Hepatocyte (in vitro differentiated cells): Measurements from ENCODE around the gene GPATCH4. TPM values are rescaled to one million over a fixed set of nuclear protein-coding genes. Genes with fewer than 3 reads are reported as not detected.

ENCODE experiments used
- DNase-seq: peaks from one replicate; pipeline ENCODE4 v3.0.0-alpha.2; 2016; ENCODE audit warnings: low spot score
- H2AFZ ChIP-seq: fragments of 200-600 bp; sonication (generic); 2 replicates; pipeline ENCODE4 v1.6.0; 2016; ENCODE audit warnings: antibody characterized with exemption, mild to moderate bottlenecking
- H3K27ac ChIP-seq: fragments of 200-600 bp; sonication (generic); 2 replicates; pipeline ENCODE4 v1.5.1; 2016; ENCODE audit warnings: mild to moderate bottlenecking
- H3K27me3 ChIP-seq: fragments of 200-600 bp; sonication (generic); 2 replicates; pipeline ENCODE4 v1.6.1; 2016
- H3K36me3 ChIP-seq: fragments of 200-600 bp; sonication (generic); replicated peaks from 2 replicates; pipeline ENCODE4 v1.5.1; 2016; ENCODE audit warnings: low read depth; ENCODE audit not compliant: insufficient read depth
- H3K4me1 ChIP-seq: fragments of 200-600 bp; sonication (generic); 2 replicates; pipeline ENCODE4 v1.5.1; 2016; ENCODE audit warnings: mild to moderate bottlenecking, moderate library complexity; ENCODE audit not compliant: insufficient read depth
- H3K4me2 ChIP-seq: fragments of 200-600 bp; sonication (generic); 2 replicates; pipeline ENCODE4 v1.6.0; 2016
- H3K4me3 ChIP-seq: fragments of 200-600 bp; sonication (generic); 2 replicates; pipeline ENCODE4 v1.5.1; 2016; ENCODE audit warnings: mild to moderate bottlenecking
- H3K79me2 ChIP-seq: fragments of 200-600 bp; sonication (generic); 2 replicates; pipeline ENCODE4 v1.6.0; 2017; ENCODE audit warnings: mild to moderate bottlenecking
- H3K9me2 ChIP-seq: fragments of 200-600 bp; sonication (generic); replicated peaks from 2 replicates; pipeline ENCODE4 v1.6.0; 2017; ENCODE audit warnings: mild to moderate bottlenecking; ENCODE audit not compliant: insufficient read depth
- H3K9me3 ChIP-seq: fragments of 200-600 bp; sonication (generic); 2 replicates; pipeline ENCODE4 v1.5.1; 2016; ENCODE audit warnings: low read depth, mild to moderate bottlenecking
- H4K20me1 ChIP-seq: fragments of 200-600 bp; sonication (generic); 2 replicates; pipeline ENCODE4 v1.6.0; 2016; ENCODE audit warnings: mild to moderate bottlenecking; ENCODE audit not compliant: insufficient read depth, poor library complexity, severe bottlenecking
- EZH2 ChIP-seq: fragments of 200-600 bp; sonication (generic); IDR thresholded peaks from 2 replicates; pipeline ENCODE4 v1.6.1; 2016; ENCODE audit warnings: antibody characterized with exemption, mild to moderate bottlenecking, borderline replicate concordance
- EZH2phosphoT487 ChIP-seq: fragments of 200-600 bp; sonication (generic); IDR thresholded peaks from one replicate; pipeline ENCODE4 v1.6.1; 2018; ENCODE audit warnings: antibody characterized with exemption, mild to moderate bottlenecking, low read depth, moderate library complexity; ENCODE audit not compliant: unreplicated experiment, severe bottlenecking
- WGBS: methylation state at CpG from one replicate; pipeline ENCODE4 v1.1.6; 2016; ENCODE audit warnings: low lambda C conversion rate; ENCODE audit errors: missing lambda C conversion rate; 5-methylcytosine and 5-hydroxymethylcytosine counted together
- polyA plus RNA-seq: library from polyadenylated mRNA; unstranded; fragments of >200 nt; fragmentation: Nextera tagmentation; extraction: Ambion mirVana; gene quantifications from 2 replicates; pipeline ENCODE4 v1.2.1, GENCODE V29; 2016
- total RNA-seq: library from RNA; depleted of rRNA; stranded (reverse); fragments of >200 nt; gene quantifications from 2 replicates; pipeline ENCODE4 v1.2.3, GENCODE V29; 2014
- TF ChIP-seq, protein P1 (sequence below): fragments of 200-600 bp; sonication (generic); IDR thresholded peaks from 2 replicates; pipeline ENCODE4 v1.5.1; 2016; ENCODE audit warnings: antibody characterized with exemption, mild to moderate bottlenecking; ENCODE audit not compliant: poor library complexity

Gene GPATCH4
- 5.6 and 17.4 TPM in 2 replicates for total RNA-seq
- polyA plus RNA-seq = 28.3 and 28.6 TPM in 2 replicates

DNA sequence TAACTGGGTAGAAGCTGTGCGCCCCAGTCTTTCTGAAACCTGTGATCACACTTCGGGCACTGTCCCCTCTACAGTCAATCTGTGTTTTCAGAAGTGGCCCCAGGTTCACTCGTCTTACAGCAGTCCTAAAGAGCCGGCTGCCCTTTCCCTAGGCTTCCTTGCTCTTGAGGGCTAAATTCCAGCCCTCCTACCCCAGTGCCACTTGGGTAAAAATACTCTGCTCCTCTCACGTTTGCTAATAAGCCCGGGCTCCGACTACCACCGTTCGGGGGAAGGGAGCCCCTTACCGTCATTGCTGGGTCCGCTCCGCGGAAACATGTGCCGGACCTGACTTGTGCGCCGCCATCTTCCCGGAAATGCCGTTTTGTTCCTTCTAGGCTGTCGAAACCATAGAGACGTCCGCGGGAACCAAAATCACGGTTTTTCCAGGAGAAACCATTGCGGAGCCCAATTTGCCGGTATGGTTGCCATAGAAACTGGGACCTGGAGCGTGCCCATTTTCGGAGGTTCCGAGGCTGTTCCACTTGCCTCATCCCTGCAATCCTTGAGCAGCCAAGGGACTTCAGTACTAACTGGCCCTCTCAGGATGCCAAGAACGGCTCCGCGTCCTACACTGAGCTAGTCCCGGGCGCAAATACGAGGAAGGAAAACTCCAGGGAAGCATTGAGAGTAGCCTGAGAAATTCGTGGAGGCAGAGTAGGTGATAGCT, at the start of gene GPATCH4:
Gene GPATCH4, minus strand, starts transcription at position 358 of the 709 bp plus-strand sequence.
- Histone ChIP-seq H3K9me2 (no peaks in the 10 kb centered on the region), H4K20me1 (no peaks in the 10 kb centered on the region), H3K79me2 (peaks cover 21% of the 10 kb centered on the region), H3K27ac (peak within 1 kb of the TSS; percentile 82), H3K9me3 (no peaks in the 10 kb centered on the region), H3K4me2 (peak within 1 kb of the TSS; percentile 85), H3K4me1 (peaks cover 9% of the 10 kb centered on the region), H2AFZ (peak within 1 kb of the TSS; percentile 97), H3K4me3 (peak within 1 kb of the TSS; percentile 67), H3K36me3 (no peaks in the 10 kb centered on the region), H3K27me3 (no peaks in the 10 kb centered on the region)
- peak; percentile 88 for DNase-seq
- TF ChIP-seq EZH2 = no peak
- TF ChIP-seq, protein P1, sequence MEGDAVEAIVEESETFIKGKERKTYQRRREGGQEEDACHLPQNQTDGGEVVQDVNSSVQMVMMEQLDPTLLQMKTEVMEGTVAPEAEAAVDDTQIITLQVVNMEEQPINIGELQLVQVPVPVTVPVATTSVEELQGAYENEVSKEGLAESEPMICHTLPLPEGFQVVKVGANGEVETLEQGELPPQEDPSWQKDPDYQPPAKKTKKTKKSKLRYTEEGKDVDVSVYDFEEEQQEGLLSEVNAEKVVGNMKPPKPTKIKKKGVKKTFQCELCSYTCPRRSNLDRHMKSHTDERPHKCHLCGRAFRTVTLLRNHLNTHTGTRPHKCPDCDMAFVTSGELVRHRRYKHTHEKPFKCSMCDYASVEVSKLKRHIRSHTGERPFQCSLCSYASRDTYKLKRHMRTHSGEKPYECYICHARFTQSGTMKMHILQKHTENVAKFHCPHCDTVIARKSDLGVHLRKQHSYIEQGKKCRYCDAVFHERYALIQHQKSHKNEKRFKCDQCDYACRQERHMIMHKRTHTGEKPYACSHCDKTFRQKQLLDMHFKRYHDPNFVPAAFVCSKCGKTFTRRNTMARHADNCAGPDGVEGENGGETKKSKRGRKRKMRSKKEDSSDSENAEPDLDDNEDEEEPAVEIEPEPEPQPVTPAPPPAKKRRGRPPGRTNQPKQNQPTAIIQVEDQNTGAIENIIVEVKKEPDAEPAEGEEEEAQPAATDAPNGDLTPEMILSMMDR = no peak
- no peak for TF ChIP-seq EZH2phosphoT487
- under 1% methylated on average over 35 of the region's 35 CpGs for WGBS

DNA sequence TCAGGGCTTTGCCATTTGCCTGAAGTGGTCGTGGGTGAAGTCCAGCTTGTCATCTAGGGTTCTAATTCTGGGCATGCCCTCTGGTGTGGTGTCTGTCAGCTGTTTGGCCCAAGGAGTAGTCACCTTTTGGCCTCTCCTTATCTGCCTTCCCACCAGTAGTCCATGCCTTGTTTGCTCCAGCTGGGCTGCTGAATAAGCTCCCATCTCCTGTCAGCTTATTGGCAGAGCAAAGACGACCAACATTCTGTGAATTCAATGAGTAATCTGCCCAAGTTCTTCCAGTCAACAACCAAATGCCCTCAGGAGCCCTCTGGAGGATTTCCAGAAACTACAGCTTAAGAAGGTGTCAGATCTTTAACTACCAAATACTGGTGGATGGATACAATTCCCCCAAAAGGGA, 47.7 kb upstream of the GPATCH4 start:
- no peak for TF ChIP-seq EZH2phosphoT487
- TF ChIP-seq, protein P1 = no peak
- no peak overlapping the region for H3K27ac ChIP-seq
- no peaks in the 10 kb centered on the region for H3K36me3 ChIP-seq
- no peaks in the 10 kb centered on the region for H3K9me3 ChIP-seq
- H3K4me1 ChIP-seq = no peaks in the 10 kb centered on the region
- no peak overlapping the region for H3K4me3 ChIP-seq
- H2AFZ ChIP-seq = no peak overlapping the region
- 14% methylated on average over 2 of the region's 2 CpGs for WGBS
- H3K9me2 ChIP-seq = no peaks in the 10 kb centered on the region
- H3K79me2 ChIP-seq = no peaks in the 10 kb centered on the region
- peaks cover 64% of the 10 kb centered on the region for H3K27me3 ChIP-seq
- DNase-seq = no peak
- H3K4me2 ChIP-seq = no peak overlapping the region
- H4K20me1 ChIP-seq = no peaks in the 10 kb centered on the region

DNA sequence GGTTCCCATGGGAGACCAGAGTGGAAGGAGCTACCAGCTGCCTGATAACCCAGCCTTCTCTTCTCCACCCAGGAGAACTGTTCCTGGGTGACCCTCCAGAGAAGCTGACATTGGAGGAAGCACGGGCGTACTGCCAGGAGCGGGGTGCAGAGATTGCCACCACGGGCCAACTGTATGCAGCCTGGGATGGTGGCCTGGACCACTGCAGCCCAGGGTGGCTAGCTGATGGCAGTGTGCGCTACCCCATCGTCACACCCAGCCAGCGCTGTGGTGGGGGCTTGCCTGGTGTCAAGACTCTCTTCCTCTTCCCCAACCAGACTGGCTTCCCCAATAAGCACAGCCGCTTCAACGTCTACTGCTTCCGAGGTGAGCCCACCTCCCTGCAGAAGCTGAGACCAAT, 47.2 kb upstream of the GPATCH4 start:
- Histone ChIP-seq H3K36me3 (no peaks in the 10 kb centered on the region), H2AFZ (no peak overlapping the region), H3K4me1 (no peaks in the 10 kb centered on the region), H3K4me2 (no peak overlapping the region), H3K4me3 (no peak overlapping the region), H3K27me3 (peaks cover 64% of the 10 kb centered on the region), H3K27ac (no peak overlapping the region), H3K9me3 (no peaks in the 10 kb centered on the region), H3K79me2 (no peaks in the 10 kb centered on the region), H4K20me1 (no peaks in the 10 kb centered on the region), H3K9me2 (no peaks in the 10 kb centered on the region)
- WGBS = 82% methylated on average over 10 of the region's 10 CpGs
- no peak for TF ChIP-seq EZH2phosphoT487
- TF ChIP-seq, protein P1 = no peak
- TF ChIP-seq EZH2 = no peak
- DNase-seq = no peak
